MV-4-11 (cell line): ENCODE measurements around the gene CHCHD6.

Experiments used
- DNase-seq: peaks from one replicate; lab custom pipeline; 2025; lab: John Stamatoyannopoulos, UW

CHCHD6 gene

GRCh38 chr3:127009531-127009930, 305.5 kb downstream of the CHCHD6 start:
- no peak for DNase-seq
